DOHH2 (cell line): ENCODE data around the gene GNB4.

Experiments used
- CTCF ChIP-seq: fragments of 200-600 bp; sonication (generic); IDR thresholded peaks from one replicate; pipeline ENCODE4 v1.5.1; 2014; ENCODE audit warnings: antibody characterized with exemption, mild to moderate bottlenecking, low read depth, low read length; ENCODE audit not compliant: poor library complexity, severe bottlenecking
- EZH2phosphoT487 ChIP-seq: fragments of 200-600 bp; sonication (generic); IDR thresholded peaks from 2 replicates; pipeline ENCODE4 v1.6.1; 2017; ENCODE audit warnings: borderline replicate concordance, mild to moderate bottlenecking, antibody characterized with exemption, low read length, moderate library complexity, mixed read lengths

- TF ChIP-seq CTCF: no peak
- TF ChIP-seq EZH2phosphoT487: no peak
Observed at GRCh38 chr3:179474480-179474879, 23.2 kb upstream of the GNB4 start.
